ENCODE data around the gene SHLD2. TPM values are rescaled to one million over a fixed set of nuclear protein-coding genes. Genes with fewer than 3 reads are reported as not detected.
"Not testable (repeated sequence)": the region's sequence is repeated elsewhere in the genome, so short reads cannot be mapped to it uniquely, and the experiment has no call there.

Gene SHLD2
- polyA plus RNA-seq, 3 donors, result 10.2 to 16.3 (median 16.2) TPM

DNA sequence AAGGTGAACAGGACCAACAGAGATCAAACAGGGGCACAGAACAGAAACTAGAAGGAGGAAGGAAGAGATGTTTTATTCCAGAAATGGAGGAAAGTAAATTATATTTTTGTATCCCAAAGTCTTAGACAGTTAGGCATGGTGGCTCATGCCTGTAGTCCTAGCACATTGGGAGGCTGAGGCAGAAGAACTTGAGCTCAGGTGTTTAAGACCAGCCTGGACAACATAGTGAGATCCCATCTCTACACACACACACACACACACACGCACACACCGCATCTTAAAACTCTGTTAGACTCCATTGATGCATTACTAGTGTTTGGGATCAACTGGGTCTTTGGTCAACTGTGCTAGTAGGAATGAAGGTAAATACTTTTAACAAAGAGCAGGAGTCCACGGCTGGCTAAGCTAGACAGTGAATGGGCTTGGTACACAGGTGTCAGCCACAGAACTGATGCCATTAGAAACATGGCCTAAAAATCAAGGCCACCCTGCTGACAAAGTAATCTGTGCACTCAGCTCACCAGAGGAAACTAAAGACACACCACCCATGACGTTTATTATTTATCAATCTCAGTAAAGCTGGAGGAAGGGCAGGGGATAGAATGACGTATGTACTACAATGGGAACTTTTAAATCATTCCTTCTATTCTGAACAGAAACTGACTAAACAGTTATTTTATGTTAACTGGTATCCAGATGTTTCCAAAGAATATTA, 11.3 kb upstream of the SHLD2 start:
- H3K9me3 ChIP-seq (replicated peaks in 1 of 2; ENCODE audit: control insufficient read depth in 1 of 2, insufficient read depth in 1 of 2, low read length in 2 of 2); intact Hi-C loops (cut with micrococcal nuclease); H3K9me3 Mint-ChIP-seq; H3K27me3 ChIP-seq (ENCODE audit: control insufficient read depth in 2 of 2, insufficient read depth in 2 of 2, low read length in 2 of 2); H3K27me3 Mint-ChIP-seq (ENCODE audit: low read depth in 3 of 3); H3K4me3 Mint-ChIP-seq; H2AFZ ChIP-seq (ENCODE audit: insufficient read depth, low read depth, low read length, poor library complexity, severe bottlenecking); H3K4me2 ChIP-seq (replicated peaks; ENCODE audit: extremely low read depth, low read length, poor library complexity, severe bottlenecking); H3K4me3 ChIP-seq (replicated peaks in 1 of 3; ENCODE audit: low read depth in 2 of 3, low read length in 3 of 3): not testable (repeated sequence)
- Mint-ChIP-seq H3K4me1 (peaks cover 39% of the 10 kb centered on the region), H3K27ac (peak overlapping the region; percentile 92 to 97 (median 96)), H3K36me3 (peaks cover 21 to 51% of the 10 kb centered on the region in 2 donors)
- Histone ChIP-seq H3K4me1 (ENCODE audit: control insufficient read depth in 1 of 2, insufficient read depth in 2 of 2, low read length in 2 of 2) (peaks cover 19 to 21% of the 10 kb centered on the region in 2 donors), H4K20me1 (ENCODE audit: insufficient read depth, low read length) (peaks cover 76% of the 10 kb centered on the region), H3K9ac (ENCODE audit: insufficient read depth, low read length, poor library complexity, severe bottlenecking) (peak overlapping the region; percentile 17), H3K27ac (ENCODE audit: low read depth in 1 of 2, low read length in 2 of 2) (peak overlapping the region; percentile 28 to 82), H3K36me3 (replicated peaks in 1 of 2; ENCODE audit: control insufficient read depth in 1 of 2, insufficient read depth in 2 of 2, low read length in 2 of 2) (peaks cover under 1 to 18% of the 10 kb centered on the region in 2 donors), H3K79me2 (ENCODE audit: insufficient read depth, low read length) (peaks cover 77% of the 10 kb centered on the region)
- DNase-seq, result peak; percentile 42 to 67 (median 56)
- 100% methylated on average over 1 of the region's 5 CpGs for WGBS (ENCODE audit: insufficient coverage)

DNA sequence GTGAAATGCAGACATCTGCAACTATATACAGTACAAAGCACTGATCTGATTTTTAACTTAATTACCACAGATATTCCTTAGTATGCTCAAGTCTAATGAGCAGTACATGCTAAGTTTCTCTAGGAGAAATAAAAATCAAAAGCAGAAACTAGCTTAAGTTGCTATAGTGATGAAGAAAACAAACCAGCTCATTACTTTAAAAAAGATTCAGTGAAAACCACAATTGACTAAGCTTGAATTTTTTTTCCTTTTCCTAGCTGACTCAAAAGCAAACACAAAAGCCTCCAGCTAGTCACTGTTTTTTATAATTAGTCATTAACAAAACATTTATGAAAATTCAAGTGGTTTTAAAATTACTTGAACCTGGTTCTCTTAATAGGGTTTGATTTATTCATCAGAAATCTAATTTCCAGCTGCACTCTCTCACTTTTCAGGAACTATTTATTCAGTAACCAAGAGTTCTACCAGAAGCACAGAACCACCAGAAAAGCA, 10.7 kb upstream of the SHLD2 start:
- H3K4me1 ChIP-seq (ENCODE audit: control insufficient read depth in 1 of 2, insufficient read depth in 2 of 2, low read length in 2 of 2), result peaks cover 19 to 21% of the 10 kb centered on the region in 2 donors
- H4K20me1 ChIP-seq (ENCODE audit: insufficient read depth, low read length), result peaks cover 76% of the 10 kb centered on the region
- H3K27me3 Mint-ChIP-seq (ENCODE audit: low read depth in 3 of 3); H3K27me3 ChIP-seq (ENCODE audit: control insufficient read depth in 2 of 2, insufficient read depth in 2 of 2, low read length in 2 of 2); H3K4me3 Mint-ChIP-seq; H3K4me3 ChIP-seq (replicated peaks in 1 of 3; ENCODE audit: low read depth in 2 of 3, low read length in 3 of 3); H3K9me3 Mint-ChIP-seq; H3K9me3 ChIP-seq (replicated peaks in 1 of 2; ENCODE audit: control insufficient read depth in 1 of 2, insufficient read depth in 1 of 2, low read length in 2 of 2); H2AFZ ChIP-seq (ENCODE audit: insufficient read depth, low read depth, low read length, poor library complexity, severe bottlenecking); intact Hi-C loops (cut with micrococcal nuclease): not testable (repeated sequence)
- peaks cover 80% of the 10 kb centered on the region for H3K79me2 ChIP-seq (ENCODE audit: insufficient read depth, low read length)
- H3K36me3 ChIP-seq (replicated peaks in 1 of 2; ENCODE audit: control insufficient read depth in 1 of 2, insufficient read depth in 2 of 2, low read length in 2 of 2), result peaks cover 6 to 24% of the 10 kb centered on the region in 2 donors
- H3K4me1 Mint-ChIP-seq, result peaks cover 39% of the 10 kb centered on the region
- H3K27ac Mint-ChIP-seq, result peak overlapping the region; percentile 92 to 97 (median 96)
- H3K36me3 Mint-ChIP-seq, result peaks cover 24 to 48% of the 10 kb centered on the region in 2 donors
- H3K9ac ChIP-seq (ENCODE audit: insufficient read depth, low read length, poor library complexity, severe bottlenecking), result peak overlapping the region; percentile 17
- peak overlapping the region; percentile 15 for H3K4me2 ChIP-seq (replicated peaks; ENCODE audit: extremely low read depth, low read length, poor library complexity, severe bottlenecking)
- peak overlapping the region in 1 of 2 donors; percentile 82 for H3K27ac ChIP-seq (ENCODE audit: low read depth in 1 of 2, low read length in 2 of 2)
- DNase-seq, result peak; percentile 23 to 66 (median 65)

All from CD14-positive monocyte (primary cell).